ENCODE results near the gene RBM12. TPM values are rescaled to one million over a fixed set of nuclear protein-coding genes. Genes with fewer than 3 reads are reported as not detected.
A peak's percentile ranks its signal among the peaks of the same experiment; 100 is the strongest.

Gene RBM12
- total and polyA plus RNA-seq, 2 donors (not counting 1 experiment from before 2014, with no cell fraction given), result 52.7 to 144 TPM

DNA sequence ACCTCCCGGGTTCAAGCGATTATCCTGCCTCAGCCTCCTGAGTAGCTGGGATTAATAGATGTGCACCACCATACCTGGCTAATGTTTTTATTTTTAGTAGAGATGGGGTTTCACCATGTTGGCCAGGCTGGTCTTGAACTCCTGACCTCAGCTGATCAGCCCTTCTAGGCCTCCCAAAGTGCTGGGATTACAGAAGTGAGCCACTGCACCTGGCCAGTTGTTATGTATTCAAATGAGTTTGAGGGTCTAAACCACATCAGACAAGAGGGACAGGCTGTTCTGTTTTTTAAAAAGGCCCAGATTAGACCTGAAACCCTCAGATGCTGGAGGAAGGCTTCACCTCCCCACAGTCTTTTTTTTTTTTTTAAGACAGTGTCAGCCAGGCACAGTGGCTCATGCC lies 53.2 kb downstream of the RBM12 start:
- Histone ChIP-seq H3K79me2 (ENCODE audit: control insufficient read depth, insufficient read depth, low read length) (no peaks in the 10 kb centered on the region), H3K4me2 (replicated peaks; ENCODE audit: low read depth, low read length, poor library complexity, severe bottlenecking) (no peak overlapping the region), H3K27me3 (replicated peaks in 1 of 4; ENCODE audit: control extremely low read depth in 1 of 4, control insufficient read depth in 3 of 4, insufficient read depth in 4 of 4, low read length in 3 of 4) (no peaks in the 10 kb centered on the region), H3K9ac (ENCODE audit: low read length) (no peak overlapping the region), H4K20me1 (ENCODE audit: control insufficient read depth, insufficient read depth, low read length, poor library complexity, severe bottlenecking) (no peaks in the 10 kb centered on the region), H3K27ac (ENCODE audit: low read length in 2 of 2) (no peak overlapping the region), H3K4me1 (ENCODE audit: control insufficient read depth in 2 of 2, insufficient read depth in 2 of 2, low read length in 2 of 2) (peaks cover 3 to 24% of the 10 kb centered on the region in 2 donors), H3K9me3 (ENCODE audit: control extremely low read depth in 1 of 3, control insufficient read depth in 2 of 3, insufficient read depth in 1 of 3, low read length in 2 of 3) (peaks cover 0 to under 1% (median 0%) of the 10 kb centered on the region in 3 donors), H3K36me3 (replicated peaks in 1 of 2; ENCODE audit: control extremely low read depth in 1 of 2, control insufficient read depth in 1 of 2, extremely low read depth in 1 of 2, insufficient read depth in 2 of 2, low read length in 1 of 2) (no peaks in the 10 kb centered on the region), H2AFZ (ENCODE audit: insufficient read depth, low read depth, low read length, poor library complexity, severe bottlenecking) (no peak overlapping the region), H3K4me3 (ENCODE audit: control extremely low read depth in 1 of 5, extremely low read depth in 1 of 5, insufficient read depth in 1 of 5, low read depth in 2 of 5, low read length in 4 of 5) (no peak overlapping the region)
- ChIA-PET CTCF (interaction anchor here (0.9 to 1.1 kb wide), 2 partner anchors 8 to 149 kb away, joined by 3 to 4 read pairs; no protein-coding TSS in a partner anchor), POLR2A (interaction anchor here (0.7 kb wide), 1 partner anchor 108 kb away, joined by 5 read pairs; no protein-coding TSS in a partner anchor)
- no peaks in the 10 kb centered on the region for H3K27me3 Mint-ChIP-seq
- WGBS (ENCODE audit: insufficient coverage), result no CpG with 5 or more reads among the region's 2 CpGs
- H3K27ac Mint-ChIP-seq, result peak overlapping the region; percentile 37
- no peak overlapping the region for H3K4me3 Mint-ChIP-seq
- peaks cover 26% of the 10 kb centered on the region for H3K4me1 Mint-ChIP-seq
- TF ChIP-seq EZH2 (IDR thresholded peaks at IDR 0.05; ENCODE audit: borderline replicate concordance, insufficient read depth, low read depth, low read length, poor library complexity, severe bottlenecking), result no peak
- TF ChIP-seq, protein P1, sequence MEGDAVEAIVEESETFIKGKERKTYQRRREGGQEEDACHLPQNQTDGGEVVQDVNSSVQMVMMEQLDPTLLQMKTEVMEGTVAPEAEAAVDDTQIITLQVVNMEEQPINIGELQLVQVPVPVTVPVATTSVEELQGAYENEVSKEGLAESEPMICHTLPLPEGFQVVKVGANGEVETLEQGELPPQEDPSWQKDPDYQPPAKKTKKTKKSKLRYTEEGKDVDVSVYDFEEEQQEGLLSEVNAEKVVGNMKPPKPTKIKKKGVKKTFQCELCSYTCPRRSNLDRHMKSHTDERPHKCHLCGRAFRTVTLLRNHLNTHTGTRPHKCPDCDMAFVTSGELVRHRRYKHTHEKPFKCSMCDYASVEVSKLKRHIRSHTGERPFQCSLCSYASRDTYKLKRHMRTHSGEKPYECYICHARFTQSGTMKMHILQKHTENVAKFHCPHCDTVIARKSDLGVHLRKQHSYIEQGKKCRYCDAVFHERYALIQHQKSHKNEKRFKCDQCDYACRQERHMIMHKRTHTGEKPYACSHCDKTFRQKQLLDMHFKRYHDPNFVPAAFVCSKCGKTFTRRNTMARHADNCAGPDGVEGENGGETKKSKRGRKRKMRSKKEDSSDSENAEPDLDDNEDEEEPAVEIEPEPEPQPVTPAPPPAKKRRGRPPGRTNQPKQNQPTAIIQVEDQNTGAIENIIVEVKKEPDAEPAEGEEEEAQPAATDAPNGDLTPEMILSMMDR (IDR thresholded peaks at IDR 0.05), result no peak
- no peaks in the 10 kb centered on the region for H3K9me3 Mint-ChIP-seq (ENCODE audit: insufficient read depth)
- DNase-seq (peak; percentile 61), ATAC-seq (ENCODE audit: low read depth) (no peak)
- intact Hi-C loops (cut with micrococcal nuclease), result no loop called here

DNA sequence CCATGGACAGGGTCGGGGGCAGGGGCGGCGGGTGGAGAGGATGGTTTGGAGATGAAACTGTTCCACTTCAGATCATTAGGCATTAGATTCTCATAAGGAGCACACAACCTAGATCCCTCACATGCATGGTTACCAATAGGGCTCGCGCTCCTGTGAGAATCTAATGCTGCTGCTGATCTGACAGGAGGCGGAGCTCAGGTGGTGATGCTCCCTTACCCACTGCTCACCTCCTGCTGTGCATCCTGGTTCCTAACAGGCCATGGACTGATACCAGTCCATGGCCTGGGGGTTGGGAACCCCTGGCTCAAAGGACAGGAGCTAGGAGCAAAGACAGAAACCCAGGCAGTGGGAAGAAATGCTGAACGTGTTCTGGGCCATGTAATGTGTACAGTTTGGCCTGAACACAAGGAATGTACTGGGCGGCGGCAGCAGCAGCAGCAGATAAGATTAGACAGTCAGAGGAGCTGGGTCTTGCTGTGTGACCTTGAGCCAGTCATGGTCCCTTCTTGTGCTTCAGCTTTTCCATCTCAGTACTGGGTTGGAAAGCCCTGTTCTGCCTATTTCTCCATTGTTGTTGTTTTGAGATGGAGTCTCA lies 53.8 kb downstream of the RBM12 start:
- Histone ChIP-seq H2AFZ (ENCODE audit: insufficient read depth, low read depth, low read length, poor library complexity, severe bottlenecking) (no peak overlapping the region), H3K4me2 (replicated peaks; ENCODE audit: low read depth, low read length, poor library complexity, severe bottlenecking) (no peak overlapping the region), H3K9me3 (ENCODE audit: control extremely low read depth in 1 of 3, control insufficient read depth in 2 of 3, insufficient read depth in 1 of 3, low read length in 2 of 3) (no peaks in the 10 kb centered on the region), H3K9ac (ENCODE audit: low read length) (no peak overlapping the region), H3K36me3 (replicated peaks in 1 of 2; ENCODE audit: control extremely low read depth in 1 of 2, control insufficient read depth in 1 of 2, extremely low read depth in 1 of 2, insufficient read depth in 2 of 2, low read length in 1 of 2) (no peaks in the 10 kb centered on the region), H3K27me3 (replicated peaks in 1 of 4; ENCODE audit: control extremely low read depth in 1 of 4, control insufficient read depth in 3 of 4, insufficient read depth in 4 of 4, low read length in 3 of 4) (no peaks in the 10 kb centered on the region), H3K27ac (ENCODE audit: low read length in 2 of 2) (no peak overlapping the region), H4K20me1 (ENCODE audit: control insufficient read depth, insufficient read depth, low read length, poor library complexity, severe bottlenecking) (no peaks in the 10 kb centered on the region), H3K79me2 (ENCODE audit: control insufficient read depth, insufficient read depth, low read length) (no peaks in the 10 kb centered on the region), H3K4me1 (ENCODE audit: control insufficient read depth in 2 of 2, insufficient read depth in 2 of 2, low read length in 2 of 2) (peaks cover 3 to 24% of the 10 kb centered on the region in 2 donors), H3K4me3 (ENCODE audit: control extremely low read depth in 1 of 5, extremely low read depth in 1 of 5, insufficient read depth in 1 of 5, low read depth in 2 of 5, low read length in 4 of 5) (no peak overlapping the region)
- ATAC-seq (ENCODE audit: low read depth) (no peak), DNase-seq (no peak)
- TF ChIP-seq, protein P1 (IDR thresholded peaks at IDR 0.05), result no peak
- no peak for TF ChIP-seq EZH2 (IDR thresholded peaks at IDR 0.05; ENCODE audit: borderline replicate concordance, insufficient read depth, low read depth, low read length, poor library complexity, severe bottlenecking)
- H3K9me3 Mint-ChIP-seq (ENCODE audit: insufficient read depth), result no peaks in the 10 kb centered on the region
- ChIA-PET CTCF (interaction anchor here (0.9 to 1.1 kb wide), 2 partner anchors 8 to 148 kb away, joined by 3 to 4 read pairs; no protein-coding TSS in a partner anchor), POLR2A (interaction anchor here (0.9 kb wide), 1 partner anchor 53 kb away, joined by 3 read pairs; no protein-coding TSS in a partner anchor)
- WGBS (ENCODE audit: insufficient coverage), result 97% methylated on average over 6 of the region's 9 CpGs
- H3K4me3 Mint-ChIP-seq, result no peak overlapping the region
- H3K27me3 Mint-ChIP-seq, result no peaks in the 10 kb centered on the region
- peaks cover 23% of the 10 kb centered on the region for H3K4me1 Mint-ChIP-seq
- intact Hi-C loops (cut with micrococcal nuclease), result no loop called here
- peak overlapping the region; percentile 37 for H3K27ac Mint-ChIP-seq
